NB4 (cell line): Measurements from ENCODE around the gene P2RY14.

Source experiments
- DNase-seq: peaks from one replicate; pipeline ENCODE4 v3.0.0; 2010; ENCODE audit warnings: low read depth
- H3K4me3 ChIP-seq: one replicate; pipeline ENCODE4 v1.5.1; 2011; ENCODE audit warnings: mild to moderate bottlenecking, low read depth, low read length, moderate library complexity
- MYC ChIP-seq: IDR thresholded peaks from 2 replicates; pipeline ENCODE4 v1.6.1; 2011; ENCODE audit warnings: low read depth, low read length
- POLR2A ChIP-seq: IDR thresholded peaks from 2 replicates; pipeline ENCODE4 v1.6.1; 2011; ENCODE audit warnings: mild to moderate bottlenecking; ENCODE audit not compliant: insufficient read length; ENCODE audit errors: extremely low read depth
- TF ChIP-seq, protein P1 (sequence below): IDR thresholded peaks from 2 replicates; pipeline ENCODE4 v1.6.1; 2011; ENCODE audit warnings: low read depth, low read length
- TF ChIP-seq, protein P2 (sequence below): IDR thresholded peaks from one replicate; pipeline ENCODE4 v1.5.1; 2012; ENCODE audit warnings: low read depth, low read length

P2RY14 gene

DNA sequence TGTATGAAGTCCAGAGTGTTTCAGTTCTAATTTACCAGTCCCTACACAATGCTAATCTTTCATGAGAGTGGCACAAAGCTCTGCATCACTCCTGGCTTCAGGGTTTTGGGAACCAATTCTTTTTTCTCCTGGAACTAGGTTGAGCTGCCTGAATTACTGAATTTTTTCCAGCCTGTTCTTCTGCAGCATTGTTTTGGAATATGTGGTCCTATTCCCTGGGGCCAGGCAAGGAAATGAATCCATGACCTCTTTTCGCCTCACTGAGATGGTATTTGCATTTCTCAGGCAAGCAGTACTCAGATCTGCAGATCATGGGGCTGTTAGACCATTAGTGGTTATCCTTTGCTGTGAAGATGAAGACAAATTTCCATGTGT is 49.7 kb downstream of the P2RY14 start:
- DNase-seq, result no peak
- H3K4me3 ChIP-seq, result no peak overlapping the region
- TF ChIP-seq MYC (no peak), POLR2A (no peak)
- TF ChIP-seq, protein P1, sequence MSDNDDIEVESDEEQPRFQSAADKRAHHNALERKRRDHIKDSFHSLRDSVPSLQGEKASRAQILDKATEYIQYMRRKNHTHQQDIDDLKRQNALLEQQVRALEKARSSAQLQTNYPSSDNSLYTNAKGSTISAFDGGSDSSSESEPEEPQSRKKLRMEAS, result no peak
- TF ChIP-seq, protein P2, sequence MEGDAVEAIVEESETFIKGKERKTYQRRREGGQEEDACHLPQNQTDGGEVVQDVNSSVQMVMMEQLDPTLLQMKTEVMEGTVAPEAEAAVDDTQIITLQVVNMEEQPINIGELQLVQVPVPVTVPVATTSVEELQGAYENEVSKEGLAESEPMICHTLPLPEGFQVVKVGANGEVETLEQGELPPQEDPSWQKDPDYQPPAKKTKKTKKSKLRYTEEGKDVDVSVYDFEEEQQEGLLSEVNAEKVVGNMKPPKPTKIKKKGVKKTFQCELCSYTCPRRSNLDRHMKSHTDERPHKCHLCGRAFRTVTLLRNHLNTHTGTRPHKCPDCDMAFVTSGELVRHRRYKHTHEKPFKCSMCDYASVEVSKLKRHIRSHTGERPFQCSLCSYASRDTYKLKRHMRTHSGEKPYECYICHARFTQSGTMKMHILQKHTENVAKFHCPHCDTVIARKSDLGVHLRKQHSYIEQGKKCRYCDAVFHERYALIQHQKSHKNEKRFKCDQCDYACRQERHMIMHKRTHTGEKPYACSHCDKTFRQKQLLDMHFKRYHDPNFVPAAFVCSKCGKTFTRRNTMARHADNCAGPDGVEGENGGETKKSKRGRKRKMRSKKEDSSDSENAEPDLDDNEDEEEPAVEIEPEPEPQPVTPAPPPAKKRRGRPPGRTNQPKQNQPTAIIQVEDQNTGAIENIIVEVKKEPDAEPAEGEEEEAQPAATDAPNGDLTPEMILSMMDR, result no peak

DNA sequence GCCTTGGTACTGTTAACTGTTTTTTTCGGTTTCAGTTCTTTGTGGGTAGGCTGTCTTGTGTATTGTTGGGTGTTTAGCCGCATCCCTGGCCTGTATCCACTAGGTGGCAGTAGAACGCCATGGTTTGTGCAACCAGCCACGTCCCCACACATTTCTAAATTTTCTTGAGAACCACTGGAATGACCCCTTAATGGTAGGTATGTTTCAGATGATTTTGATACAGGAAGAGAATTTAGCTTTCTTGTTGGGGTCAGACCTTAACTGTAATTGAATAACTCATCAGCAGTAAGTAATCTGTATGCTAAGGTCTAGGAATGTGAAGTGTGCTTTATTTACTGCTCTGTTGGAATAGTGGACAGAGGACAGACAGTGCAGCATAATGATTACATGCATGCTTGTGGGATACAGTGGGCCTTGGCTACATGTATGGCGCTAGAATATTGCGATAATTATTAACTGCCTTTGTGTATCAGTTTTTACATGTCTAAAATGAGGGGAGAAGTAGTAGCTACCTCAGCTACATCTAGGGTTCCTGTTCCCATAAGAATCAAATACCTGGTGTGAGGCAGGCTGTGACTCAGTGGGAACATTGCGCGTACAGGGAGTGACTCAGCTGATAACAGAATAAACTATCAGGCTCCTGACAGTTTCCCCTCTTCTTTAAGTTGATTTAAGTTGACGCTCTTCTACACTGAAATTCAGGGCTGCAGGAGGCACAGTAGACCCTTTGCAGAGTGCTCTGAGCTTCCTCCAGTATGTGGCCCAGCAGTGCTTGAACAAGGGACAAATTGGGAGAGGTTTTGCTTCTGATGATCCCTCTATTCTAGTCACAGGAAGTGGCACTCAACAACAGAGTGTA is 50.3 kb downstream of the P2RY14 start:
- DNase-seq, result peak; percentile 85

DNA sequence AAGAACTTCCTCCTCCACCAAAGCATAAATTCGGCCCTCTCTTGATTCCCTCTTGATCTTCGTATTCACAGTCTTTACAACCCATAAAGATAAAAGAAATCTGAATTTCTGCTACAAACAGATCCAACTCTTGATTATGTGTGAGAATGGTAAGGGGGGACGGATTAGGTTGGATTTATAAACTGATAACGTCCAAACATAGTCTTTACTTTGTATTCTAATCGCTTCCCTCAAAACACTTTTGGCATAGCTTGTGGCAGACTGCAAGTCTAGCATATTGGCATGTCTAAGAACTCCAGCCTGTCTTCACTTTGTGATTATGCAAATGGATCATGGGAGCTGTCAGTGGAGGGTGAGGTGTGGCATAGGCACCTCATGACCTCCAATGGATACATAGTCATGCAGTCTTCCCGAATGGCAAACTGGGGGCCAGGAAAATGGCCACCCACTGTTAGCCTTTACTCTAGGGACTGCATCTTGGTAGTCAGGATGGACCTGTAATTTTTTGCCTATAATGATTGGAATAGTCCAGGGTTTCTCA is 51.0 kb downstream of the P2RY14 start:
- TF ChIP-seq, protein P2, result no peak
- no peak overlapping the region for H3K4me3 ChIP-seq
- no peak for DNase-seq

More for the DNA sequence above, 50.3 kb downstream of the P2RY14 start:
- no peak for TF ChIP-seq MYC
- TF ChIP-seq, protein P2, result peak; percentile 87
- no peak overlapping the region for H3K4me3 ChIP-seq

DNA sequence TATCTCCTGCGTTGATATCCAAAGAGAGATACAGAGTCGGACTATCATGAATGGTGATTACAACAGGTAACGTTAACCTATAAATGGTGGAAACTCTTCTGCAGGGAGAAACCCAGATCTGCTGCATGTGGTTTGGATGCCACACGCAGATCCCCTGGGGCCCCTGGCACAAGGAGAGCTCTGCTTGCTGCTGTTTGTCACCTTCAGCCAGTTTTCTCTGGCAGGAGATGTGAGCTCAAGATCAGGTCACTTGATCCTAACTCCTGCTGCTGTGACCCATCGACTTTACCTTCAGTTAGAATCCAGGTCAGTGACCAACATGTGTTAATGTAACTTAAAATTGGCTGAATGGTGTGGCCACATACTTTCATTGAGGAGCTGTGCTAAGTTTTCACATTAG is 51.5 kb downstream of the P2RY14 start:
- no peak overlapping the region for H3K4me3 ChIP-seq
- DNase-seq, result no peak
- TF ChIP-seq, protein P2, result no peak
- TF ChIP-seq POLR2A (no peak), MYC (no peak)
- TF ChIP-seq, protein P1, result no peak

DNA sequence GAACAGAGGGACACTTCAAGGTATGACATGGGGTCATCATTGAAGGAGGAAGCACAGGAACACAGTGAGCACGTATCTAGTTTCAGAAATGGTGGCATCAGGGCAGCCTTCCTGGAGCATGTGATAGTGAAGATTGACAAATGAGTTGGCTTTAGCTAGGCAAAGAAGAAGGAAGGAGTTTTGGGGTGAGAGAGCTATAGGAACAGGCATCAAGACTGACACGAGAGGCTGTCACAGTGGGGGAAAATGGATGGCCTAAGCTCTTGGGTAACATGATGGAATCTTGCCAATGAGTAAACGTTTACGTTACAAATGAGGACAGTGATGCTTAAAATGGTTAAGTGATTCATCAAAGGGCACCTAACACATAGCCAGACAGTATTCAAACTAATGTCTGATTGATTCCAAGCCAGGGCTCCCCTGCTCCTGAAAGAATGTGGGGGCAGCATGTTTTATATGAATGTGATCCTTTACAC is 52.2 kb downstream of the P2RY14 start:
- TF ChIP-seq, protein P1, result no peak
- DNase-seq, result no peak
- H3K4me3 ChIP-seq, result no peak overlapping the region

DNA sequence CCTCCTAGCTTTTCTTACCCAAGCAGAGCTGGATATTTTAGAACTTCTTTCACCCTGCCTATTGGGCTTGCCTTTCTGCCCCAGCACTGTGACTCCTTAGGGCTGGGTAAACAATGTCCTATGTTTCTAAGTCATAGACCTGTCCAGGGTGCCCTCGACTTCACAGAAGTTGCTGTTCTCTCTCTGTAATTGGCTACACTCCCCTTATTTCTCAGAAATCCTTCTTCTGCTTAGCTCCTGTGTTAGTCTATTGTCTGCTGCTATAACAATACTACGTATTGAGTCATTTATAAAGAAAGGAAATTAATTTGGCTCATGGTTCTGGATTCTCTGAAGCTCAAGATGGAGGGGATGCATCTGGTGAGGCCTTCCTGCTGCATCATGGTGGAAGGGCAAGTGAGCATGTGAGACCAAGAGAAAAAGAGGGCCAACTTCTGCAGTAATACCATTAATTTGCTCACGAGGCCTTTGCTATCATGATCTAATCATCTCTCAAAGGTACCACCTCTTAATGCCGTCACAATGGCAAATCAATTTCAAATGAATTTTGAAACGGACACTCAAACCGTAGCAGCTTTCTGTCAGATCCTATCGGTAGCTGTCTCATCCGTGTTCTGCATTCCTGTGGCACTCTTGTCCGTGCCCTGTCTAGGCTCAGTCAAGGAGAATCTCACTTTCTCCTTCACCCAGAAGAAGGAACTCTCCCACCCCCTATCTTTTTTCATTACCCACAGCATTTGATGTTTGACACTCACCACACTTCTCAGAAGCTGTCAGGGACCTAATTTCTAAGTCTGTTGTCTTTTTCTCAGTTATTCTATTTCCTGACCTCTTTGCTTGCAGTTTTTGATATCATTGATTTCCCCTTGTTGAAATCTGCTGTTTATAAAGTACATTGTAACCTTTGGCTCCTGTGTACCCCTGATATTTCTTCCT is 53.0 kb downstream of the P2RY14 start:
- no peak overlapping the region for H3K4me3 ChIP-seq
- TF ChIP-seq POLR2A (no peak), MYC (no peak)
- DNase-seq, result no peak
